Neuronal stem cell (in vitro differentiated cells): ENCODE data around the gene UBTF.

Experiments used
- DNase-seq: peaks from one replicate; pipeline ENCODE4 v3.0.0-alpha.2; 2013; ENCODE audit warnings: low spot score
- H2AFZ ChIP-seq: one replicate; pipeline ENCODE4 v1.6.1; 2013; ENCODE audit warnings: mild to moderate bottlenecking, low read length, inconsistent platforms
- H2AK5ac ChIP-seq: 2 replicates; pipeline ENCODE4 v1.6.1; 2013; ENCODE audit warnings: low read depth, mild to moderate bottlenecking, inconsistent platforms, low read length, moderate library complexity, mixed read lengths
- H2BK120ac ChIP-seq: 2 replicates; pipeline ENCODE4 v1.6.1; 2013; ENCODE audit warnings: low read depth, mild to moderate bottlenecking, inconsistent platforms, low read length, moderate library complexity, mixed read lengths
- H2BK12ac ChIP-seq: one replicate; pipeline ENCODE4 v1.6.1; 2013; ENCODE audit warnings: low read length, inconsistent platforms
- H2BK15ac ChIP-seq: 2 replicates; pipeline ENCODE4 v1.6.1; 2013; ENCODE audit warnings: mild to moderate bottlenecking, low read length, inconsistent platforms, mixed read lengths
- H2BK5ac ChIP-seq: one replicate; pipeline ENCODE4 v1.6.1; 2013; ENCODE audit warnings: inconsistent platforms, mild to moderate bottlenecking, low read length, moderate library complexity
- H3K14ac ChIP-seq: one replicate; pipeline ENCODE4 v1.6.1; 2013; ENCODE audit warnings: low read length, inconsistent platforms
- H3K18ac ChIP-seq: 2 replicates; pipeline ENCODE4 v1.6.1; 2013; ENCODE audit warnings: low read length, inconsistent platforms
- H3K23ac ChIP-seq: 2 replicates; pipeline ENCODE4 v1.6.1; 2013; ENCODE audit warnings: low read depth, mild to moderate bottlenecking, mixed read lengths, low read length, inconsistent platforms; ENCODE audit not compliant: poor library complexity
- H3K27ac ChIP-seq: replicated peaks from 3 replicates; pipeline ENCODE4 v1.5.1; 2013; ENCODE audit warnings: low read length, inconsistent platforms
- H3K27me3 ChIP-seq, 3 experiments: 2 replicates each; pipeline ENCODE4 v1.6.1; 2013; ENCODE audit warnings: low read length in 3 of 3, mild to moderate bottlenecking in 2 of 3, inconsistent platforms in 1 of 3, low read depth in 1 of 3, mixed read lengths in 1 of 3, moderate library complexity in 1 of 3; ENCODE audit not compliant: control insufficient read depth in 3 of 3, insufficient read depth in 3 of 3
- H3K36me3 ChIP-seq, 2 donors: replicated peaks in 1 of 2; 2 replicates each; pipeline ENCODE4 v1.6.1; 2013; ENCODE audit warnings: low read length in 2 of 2; ENCODE audit not compliant: control insufficient read depth in 2 of 2, insufficient read depth in 2 of 2
- H3K4ac ChIP-seq: 2 replicates; pipeline ENCODE4 v1.6.1; 2013; ENCODE audit warnings: inconsistent platforms, mild to moderate bottlenecking, low read length, moderate library complexity
- H3K4me1 ChIP-seq, 2 donors: 1 replicate in 1 of 2; 2 replicates in 1 of 2; pipeline ENCODE4 v1.6.1; 2013; ENCODE audit warnings: low read length in 2 of 2, low read depth in 1 of 2; ENCODE audit not compliant: control insufficient read depth in 2 of 2, insufficient read depth in 1 of 2
- H3K4me2 ChIP-seq: one replicate; pipeline ENCODE4 v1.6.1; 2013; ENCODE audit warnings: mild to moderate bottlenecking, low read length, inconsistent platforms; ENCODE audit not compliant: insufficient read depth, poor library complexity, severe bottlenecking
- H3K4me3 ChIP-seq, 2 donors: 2 replicates each; pipeline ENCODE4 v1.5.1; 2013; ENCODE audit warnings: low read length in 2 of 2, mild to moderate bottlenecking in 2 of 2, inconsistent platforms in 1 of 2, moderate library complexity in 1 of 2
- H3K79me1 ChIP-seq: one replicate; pipeline ENCODE4 v1.6.1; 2013; ENCODE audit warnings: low read depth, mild to moderate bottlenecking, inconsistent platforms, low read length, moderate library complexity
- H3K9ac ChIP-seq: one replicate; pipeline ENCODE4 v1.6.1; 2013; ENCODE audit warnings: mild to moderate bottlenecking, low read depth, low read length, inconsistent platforms; ENCODE audit not compliant: poor library complexity
- H3K9me3 ChIP-seq, 2 donors: replicated peaks in 1 of 2; 2 replicates each; pipeline versions ENCODE3 to v1.6.1; 2013; ENCODE audit warnings: low read length in 2 of 2, mild to moderate bottlenecking in 2 of 2, inconsistent platforms in 1 of 2, low read depth in 1 of 2, mixed read lengths in 1 of 2, moderate library complexity in 1 of 2; ENCODE audit not compliant: control insufficient read depth in 2 of 2, insufficient read depth in 1 of 2
- H4K8ac ChIP-seq: one replicate; pipeline ENCODE4 v1.6.1; 2013; ENCODE audit warnings: low read depth, mild to moderate bottlenecking, inconsistent platforms, low read length, moderate library complexity
- H4K91ac ChIP-seq: one replicate; pipeline ENCODE4 v1.6.1; 2013; ENCODE audit warnings: low read length, low read depth, mild to moderate bottlenecking, inconsistent platforms; ENCODE audit not compliant: poor library complexity
- WGBS, 2 donors: extraction: QIAGEN DNeasy Blood & Tissue Kit; methylation state at CpG; one replicate each; pipeline ENCODE4 v1.1.7; 2013; ENCODE audit warnings: missing lambda C conversion rate in 2 of 2, mixed read lengths in 1 of 2; ENCODE audit not compliant: insufficient read length in 2 of 2, insufficient replicate concordance in 1 of 2; ENCODE audit errors: extremely low coverage in 2 of 2; 5-methylcytosine and 5-hydroxymethylcytosine counted together

The UBTF gene

DNA sequence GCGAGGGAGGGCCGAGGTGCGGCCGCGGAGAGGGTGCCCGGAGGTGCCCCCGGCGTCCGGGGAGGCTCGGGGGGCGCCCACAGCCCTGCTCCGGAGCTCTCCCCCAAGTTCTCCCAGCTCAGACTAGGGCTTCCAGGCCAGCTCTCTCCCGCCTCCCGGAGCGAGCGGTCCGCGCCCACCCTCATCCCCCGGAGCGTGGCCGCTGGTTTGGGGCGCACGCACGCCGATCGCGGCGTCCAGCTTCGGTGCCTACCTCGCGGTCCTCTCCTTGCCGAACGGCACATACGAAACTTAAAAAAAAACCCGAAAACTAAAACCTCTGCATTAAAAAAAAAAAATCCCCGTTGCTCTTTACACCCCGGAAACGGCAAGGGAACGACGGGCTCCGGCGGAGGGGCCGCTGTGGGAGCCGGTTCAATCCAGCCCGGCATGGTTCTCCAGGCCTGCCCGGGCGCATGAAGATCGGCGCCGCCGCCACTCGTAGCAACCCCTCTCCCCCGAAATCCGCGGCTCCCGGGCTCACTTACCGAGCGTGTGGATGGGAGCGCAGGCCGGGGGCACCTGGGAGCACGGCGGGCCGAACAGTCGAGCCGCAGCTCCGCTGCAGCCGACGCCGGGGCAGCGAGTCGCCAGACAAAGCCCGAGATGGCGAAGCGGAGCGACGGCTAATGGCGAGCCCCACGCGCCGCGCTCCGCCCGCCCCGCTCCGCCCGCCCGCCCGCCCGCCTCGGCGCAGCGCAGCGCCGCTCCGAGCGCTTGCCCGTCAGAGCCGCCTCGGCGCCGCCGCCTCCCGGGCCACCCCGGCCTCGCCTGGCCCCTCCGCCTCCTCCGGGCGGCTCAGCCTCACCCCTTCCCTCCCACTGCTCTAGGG lies 973 bp upstream of the UBTF start:
- Histone ChIP-seq H3K23ac (peak overlapping the region; percentile 50), H3K4me1 (peaks cover 10 to 13% of the 10 kb centered on the region in 2 donors), H2BK5ac (peak overlapping the region; percentile 97), H3K27me3 (no peaks in the 10 kb centered on the region), H3K18ac (peak overlapping the region; percentile 95), H3K79me1 (peaks cover 12% of the 10 kb centered on the region), H2AFZ (peak overlapping the region; percentile 75), H2BK120ac (no peak overlapping the region), H2BK15ac (peak overlapping the region; percentile 90), H3K4me2 (peak overlapping the region; percentile 69), H4K91ac (no peak overlapping the region), H3K36me3 (peaks cover 16 to 23% of the 10 kb centered on the region in 2 donors), H3K27ac (peak overlapping the region; percentile 91), H3K9ac (peak overlapping the region; percentile 100), H2BK12ac (no peak overlapping the region), H3K9me3 (no peaks in the 10 kb centered on the region), H4K8ac (no peak overlapping the region), H3K14ac (peak overlapping the region; percentile 59), H2AK5ac (peak overlapping the region; percentile 96), H3K4me3 (peak overlapping the region; percentile 94 to 98), H3K4ac (peak overlapping the region; percentile 95)
- WGBS, 2 donors, result no CpG with 5 or more reads among the region's 108 CpGs
- DNase-seq, result peak; percentile 43

DNA sequence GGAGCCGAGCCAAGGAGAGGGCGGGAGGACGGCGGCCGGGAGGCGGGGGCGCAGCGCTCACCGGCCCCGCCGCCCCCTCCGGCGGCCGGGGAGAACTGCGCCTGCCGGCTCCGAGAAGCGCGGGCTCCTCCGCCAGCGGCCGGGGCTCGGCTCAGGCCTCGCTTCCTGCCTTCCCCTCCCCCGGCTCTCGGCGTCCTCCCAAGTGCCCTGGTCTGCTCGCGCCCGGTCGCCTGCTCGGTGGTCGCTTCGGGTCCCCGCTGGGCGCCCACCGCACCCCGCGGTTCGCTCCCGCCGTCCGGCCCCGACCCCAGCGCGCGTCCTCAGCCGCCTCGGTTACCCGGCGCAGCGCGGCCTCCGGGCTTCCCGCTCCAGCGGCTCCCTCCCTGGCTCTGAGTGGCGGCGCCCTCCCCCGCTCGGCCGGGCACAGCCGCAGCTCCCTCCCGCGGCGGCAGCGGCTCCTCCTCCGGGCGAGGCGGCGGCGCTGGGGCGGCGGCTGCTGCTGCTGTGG lies 313 bp downstream of the UBTF start:
- Histone ChIP-seq H3K14ac (peak overlapping the region; percentile 95), H2BK12ac (no peak overlapping the region), H3K4me1 (peaks cover 10 to 13% of the 10 kb centered on the region in 2 donors), H3K27me3 (no peaks in the 10 kb centered on the region), H3K4me3 (peak overlapping the region; percentile 94 to 97), H2BK120ac (no peak overlapping the region), H3K18ac (peak overlapping the region; percentile 98), H2AFZ (peak overlapping the region; percentile 61), H3K9me3 (no peaks in the 10 kb centered on the region), H4K91ac (no peak overlapping the region), H3K23ac (peak overlapping the region; percentile 50), H2BK15ac (no peak overlapping the region), H2AK5ac (no peak overlapping the region), H4K8ac (peak overlapping the region; percentile 6), H2BK5ac (peak overlapping the region; percentile 98), H3K4ac (peak overlapping the region; percentile 54), H3K27ac (peak overlapping the region; percentile 91), H3K79me1 (peaks cover 12% of the 10 kb centered on the region), H3K4me2 (peak overlapping the region; percentile 52), H3K9ac (peak overlapping the region; percentile 94), H3K36me3 (peaks cover 27 to 36% of the 10 kb centered on the region in 2 donors)
- DNase-seq, result peak; percentile 76
- no CpG with 5 or more reads among the region's 73 CpGs for WGBS, 2 donors

DNA sequence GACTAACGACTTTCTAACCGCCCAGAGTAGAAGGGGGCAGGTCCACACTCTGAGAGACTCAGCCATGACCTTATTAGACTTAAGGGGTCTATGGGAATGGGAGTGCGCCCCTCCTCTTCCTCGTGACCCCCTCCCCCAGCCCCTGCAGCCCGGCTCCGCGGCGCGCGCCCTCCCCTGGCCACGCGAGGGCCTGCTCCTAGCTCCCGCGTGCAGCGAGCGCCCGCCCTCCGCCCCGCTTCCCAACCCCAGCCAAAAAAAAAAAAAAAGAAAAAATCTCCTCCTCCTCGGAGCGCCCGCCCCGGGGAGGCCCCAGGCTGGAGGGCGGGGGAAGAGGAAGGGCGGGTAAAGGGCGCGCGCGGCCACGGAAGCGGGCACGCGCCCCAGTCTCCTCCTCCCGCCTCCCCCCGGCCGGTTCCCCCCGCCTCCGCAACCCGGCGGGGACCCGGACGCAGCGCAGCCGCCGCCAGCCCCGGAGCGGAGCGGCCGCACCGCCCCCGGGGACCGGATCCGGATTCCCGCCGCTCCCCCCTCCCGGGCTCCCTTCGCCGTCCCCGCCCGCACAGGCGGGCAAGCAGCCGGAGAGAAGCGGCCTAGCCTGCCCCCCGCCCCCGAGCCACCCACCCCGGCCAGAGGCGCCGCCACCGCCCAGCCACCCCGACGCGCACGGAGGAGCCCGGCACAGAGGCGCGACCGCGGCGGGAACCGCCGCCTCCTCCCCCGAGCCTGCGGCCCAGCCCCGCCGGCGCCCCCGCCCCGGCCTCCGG lies 949 bp downstream of the UBTF start:
- no peak overlapping the region for H4K8ac ChIP-seq
- no CpG with 5 or more reads among the region's 89 CpGs for WGBS, 2 donors
- H3K9ac ChIP-seq, result peak overlapping the region; percentile 65
- H2AK5ac ChIP-seq, result peak overlapping the region; percentile 14
- no peak overlapping the region for H4K91ac ChIP-seq
- H3K23ac ChIP-seq, result peak overlapping the region; percentile 10
- no peak overlapping the region for H2BK15ac ChIP-seq
- peak overlapping the region; percentile 94 to 97 for H3K4me3 ChIP-seq
- peak overlapping the region; percentile 84 for H3K4me2 ChIP-seq
- peak overlapping the region; percentile 87 for H3K18ac ChIP-seq
- H3K27ac ChIP-seq, result peak overlapping the region; percentile 91
- H2BK12ac ChIP-seq, result no peak overlapping the region
- no peak overlapping the region for H3K14ac ChIP-seq
- H3K4ac ChIP-seq, result no peak overlapping the region
- peaks cover 10 to 13% of the 10 kb centered on the region in 2 donors for H3K4me1 ChIP-seq
- H2BK120ac ChIP-seq, result no peak overlapping the region
- peak overlapping the region; percentile 98 for H2BK5ac ChIP-seq
- H3K9me3 ChIP-seq, result no peaks in the 10 kb centered on the region
- H3K27me3 ChIP-seq, result no peaks in the 10 kb centered on the region
- H2AFZ ChIP-seq, result peak overlapping the region; percentile 84
- H3K79me1 ChIP-seq, result peaks cover 12% of the 10 kb centered on the region
- DNase-seq, result peak; percentile 89
- peaks cover 29 to 43% of the 10 kb centered on the region in 2 donors for H3K36me3 ChIP-seq
